ENCODE data around the gene ACSM4. TPM values are rescaled to one million over a fixed set of nuclear protein-coding genes. Genes with fewer than 3 reads are reported as not detected.

ACSM4 gene
- total and polyA plus RNA-seq, 4 experiments from 2014 or later: not detected

- ChIA-PET POLR2A (ENCODE audit: partially characterized antibody) (no interaction called here), CTCF (ENCODE audit: partially characterized antibody) (no interaction called here)
- intact Hi-C loops (cut with micrococcal nuclease): no loop called here
- Mint-ChIP-seq H3K9me3 (peaks cover 0 to 3% (median 0%) of the 10 kb centered on the region in 8 donors), H3K27ac (peak overlapping the region in 1 of 7 donors; percentile 2), H3K4me3 (no peak overlapping the region), H3K27me3 (peaks cover 0 to 5% of the 10 kb centered on the region in 2 donors), H3K4me1 (peaks cover 22 to 53% (median 36%) of the 10 kb centered on the region in 4 donors), H3K36me3 (peaks cover 0 to 2% of the 10 kb centered on the region in 2 donors)
- DNase-seq: no peak
- Histone ChIP-seq H3K9me3 (ENCODE audit: control insufficient read depth in 1 of 2, low read length in 2 of 2) (no peaks in the 10 kb centered on the region), H3K4me3 (ENCODE audit: low read length in 2 of 2) (no peak overlapping the region), H3K27me3 (ENCODE audit: insufficient read depth, low read length) (no peaks in the 10 kb centered on the region), H3K27ac (ENCODE audit: low read depth, low read length) (no peak overlapping the region), H3K36me3 (ENCODE audit: insufficient read depth, low read length) (no peaks in the 10 kb centered on the region), H3K4me1 (ENCODE audit: insufficient read depth, low read length) (peaks cover 26% of the 10 kb centered on the region)
Measured at GRCh38 chr12:7351177-7351576, 47.3 kb downstream of the ACSM4 start.

- H3K4me3 ChIP-seq (ENCODE audit: low read length in 2 of 2): no peak overlapping the region
- ChIA-PET POLR2A (ENCODE audit: partially characterized antibody) (interaction anchor here (1.4 kb wide), 1 partner anchor 87 kb away, joined by 3 read pairs; no protein-coding TSS in a partner anchor), CTCF (ENCODE audit: partially characterized antibody) (no interaction called here)
- peaks cover 18% of the 10 kb centered on the region for H3K4me1 ChIP-seq (ENCODE audit: insufficient read depth, low read length)
- intact Hi-C loops (cut with micrococcal nuclease): no loop called here
- H3K27ac ChIP-seq (ENCODE audit: low read depth, low read length): no peak overlapping the region
- Mint-ChIP-seq H3K27me3 (peaks cover 0 to 7% of the 10 kb centered on the region in 2 donors), H3K36me3 (no peaks in the 10 kb centered on the region), H3K4me1 (peaks cover 12 to 42% (median 26%) of the 10 kb centered on the region in 4 donors), H3K27ac (no peak overlapping the region), H3K4me3 (no peak overlapping the region), H3K9me3 (no peaks in the 10 kb centered on the region)
- DNase-seq: no peak
- no peaks in the 10 kb centered on the region for H3K9me3 ChIP-seq (ENCODE audit: control insufficient read depth in 1 of 2, low read length in 2 of 2)
- H3K36me3 ChIP-seq (ENCODE audit: insufficient read depth, low read length): no peaks in the 10 kb centered on the region
- H3K27me3 ChIP-seq (ENCODE audit: insufficient read depth, low read length): no peaks in the 10 kb centered on the region
Measured at GRCh38 chr12:7352661-7353060, 48.8 kb downstream of the ACSM4 start.

GRCh38 chr12:7354529-7354928 is 50.7 kb downstream of the ACSM4 start:
- Mint-ChIP-seq H3K27ac (no peak overlapping the region), H3K4me3 (no peak overlapping the region), H3K27me3 (peaks cover 0 to 7% of the 10 kb centered on the region in 2 donors), H3K36me3 (no peaks in the 10 kb centered on the region), H3K9me3 (no peaks in the 10 kb centered on the region), H3K4me1 (peaks cover 8 to 30% (median 20%) of the 10 kb centered on the region in 4 donors)
- no peaks in the 10 kb centered on the region for H3K36me3 ChIP-seq (ENCODE audit: insufficient read depth, low read length)
- no peak overlapping the region for H3K4me3 ChIP-seq (ENCODE audit: low read length in 2 of 2)
- intact Hi-C loops (cut with micrococcal nuclease): no loop called here
- CTCF ChIA-PET (ENCODE audit: partially characterized antibody): no interaction called here
- no peaks in the 10 kb centered on the region for H3K27me3 ChIP-seq (ENCODE audit: insufficient read depth, low read length)
- POLR2A ChIA-PET (ENCODE audit: partially characterized antibody): no interaction called here
- H3K27ac ChIP-seq (ENCODE audit: low read depth, low read length): no peak overlapping the region
- no peak for DNase-seq
- no peaks in the 10 kb centered on the region for H3K9me3 ChIP-seq (ENCODE audit: control insufficient read depth in 1 of 2, low read length in 2 of 2)
- H3K4me1 ChIP-seq (ENCODE audit: insufficient read depth, low read length): peaks cover 17% of the 10 kb centered on the region

- no peak for DNase-seq
- Histone ChIP-seq H3K36me3 (ENCODE audit: insufficient read depth, low read length) (no peaks in the 10 kb centered on the region), H3K4me1 (ENCODE audit: insufficient read depth, low read length) (no peaks in the 10 kb centered on the region), H3K27me3 (ENCODE audit: insufficient read depth, low read length) (no peaks in the 10 kb centered on the region), H3K27ac (ENCODE audit: low read depth, low read length) (no peak overlapping the region), H3K4me3 (ENCODE audit: low read length in 2 of 2) (no peak overlapping the region), H3K9me3 (ENCODE audit: control insufficient read depth in 1 of 2, low read length in 2 of 2) (no peaks in the 10 kb centered on the region)
- CTCF ChIA-PET (ENCODE audit: partially characterized antibody): no interaction called here
- H3K27me3 Mint-ChIP-seq: peaks cover 2 to 5% of the 10 kb centered on the region in 2 donors
- intact Hi-C loops (cut with micrococcal nuclease): no loop called here
- H3K36me3 Mint-ChIP-seq: no peaks in the 10 kb centered on the region
- H3K27ac Mint-ChIP-seq: peak overlapping the region in 1 of 7 donors; percentile 11
- no peaks in the 10 kb centered on the region for H3K9me3 Mint-ChIP-seq
- H3K4me3 Mint-ChIP-seq: no peak overlapping the region
- POLR2A ChIA-PET (ENCODE audit: partially characterized antibody): no interaction called here
- no peaks in the 10 kb centered on the region for H3K4me1 Mint-ChIP-seq
Measured at GRCh38 chr12:7361265-7361664, 57.4 kb downstream of the ACSM4 start.

GRCh38 chr12:7362734-7363133 is 58.9 kb downstream of the ACSM4 start:
- POLR2A ChIA-PET (ENCODE audit: partially characterized antibody): no interaction called here
- H3K36me3 Mint-ChIP-seq: no peaks in the 10 kb centered on the region

GRCh38 chr12:7369274-7369729 is 65.4 kb downstream of the ACSM4 start:
- Histone ChIP-seq H3K4me3 (ENCODE audit: low read length in 2 of 2) (no peak overlapping the region), H3K27ac (ENCODE audit: low read depth, low read length) (no peak overlapping the region), H3K36me3 (ENCODE audit: insufficient read depth, low read length) (no peaks in the 10 kb centered on the region), H3K9me3 (ENCODE audit: control insufficient read depth in 1 of 2, low read length in 2 of 2) (no peaks in the 10 kb centered on the region), H3K27me3 (ENCODE audit: insufficient read depth, low read length) (no peaks in the 10 kb centered on the region), H3K4me1 (ENCODE audit: insufficient read depth, low read length) (no peaks in the 10 kb centered on the region)
- DNase-seq: no peak
- Mint-ChIP-seq H3K9me3 (peaks cover 0 to 6% (median 1%) of the 10 kb centered on the region in 8 donors), H3K4me3 (no peak overlapping the region), H3K36me3 (no peaks in the 10 kb centered on the region), H3K27me3 (peaks cover 0 to 2% of the 10 kb centered on the region in 2 donors), H3K4me1 (no peaks in the 10 kb centered on the region), H3K27ac (peak overlapping the region in 1 of 7 donors; percentile 14)
- CTCF ChIA-PET (ENCODE audit: partially characterized antibody): no interaction called here
- intact Hi-C loops (cut with micrococcal nuclease): no loop called here
- POLR2A ChIA-PET (ENCODE audit: partially characterized antibody): no interaction called here

More at GRCh38 chr12:7362734-7363133, 58.9 kb downstream of the ACSM4 start:
- Histone ChIP-seq H3K9me3 (ENCODE audit: control insufficient read depth in 1 of 2, low read length in 2 of 2) (no peaks in the 10 kb centered on the region), H3K36me3 (ENCODE audit: insufficient read depth, low read length) (no peaks in the 10 kb centered on the region), H3K4me1 (ENCODE audit: insufficient read depth, low read length) (no peaks in the 10 kb centered on the region), H3K27me3 (ENCODE audit: insufficient read depth, low read length) (no peaks in the 10 kb centered on the region), H3K27ac (ENCODE audit: low read depth, low read length) (no peak overlapping the region), H3K4me3 (ENCODE audit: low read length in 2 of 2) (no peak overlapping the region)
- H3K4me3 Mint-ChIP-seq: no peak overlapping the region
- DNase-seq: no peak
- no peaks in the 10 kb centered on the region for H3K4me1 Mint-ChIP-seq
- CTCF ChIA-PET (ENCODE audit: partially characterized antibody): no interaction called here
- H3K27ac Mint-ChIP-seq: no peak overlapping the region
- H3K9me3 Mint-ChIP-seq: no peaks in the 10 kb centered on the region
- intact Hi-C loops (cut with micrococcal nuclease): no loop called here
- H3K27me3 Mint-ChIP-seq: peaks cover 2 to 3% of the 10 kb centered on the region in 2 donors

- Mint-ChIP-seq H3K36me3 (no peaks in the 10 kb centered on the region), H3K27me3 (peaks cover 0 to 6% of the 10 kb centered on the region in 2 donors), H3K9me3 (peaks cover 0 to 6% (median 1%) of the 10 kb centered on the region in 8 donors), H3K4me3 (no peak overlapping the region), H3K27ac (no peak overlapping the region), H3K4me1 (peaks cover 0 to 2% (median 0%) of the 10 kb centered on the region in 4 donors)
- H3K9me3 ChIP-seq (ENCODE audit: control insufficient read depth in 1 of 2, low read length in 2 of 2): no peaks in the 10 kb centered on the region
- no peak overlapping the region for H3K27ac ChIP-seq (ENCODE audit: low read depth, low read length)
- POLR2A ChIA-PET (ENCODE audit: partially characterized antibody): no interaction called here
- DNase-seq: no peak
- CTCF ChIA-PET (ENCODE audit: partially characterized antibody): interaction anchor here (0.6 kb wide), 1 partner anchor 91 kb away, joined by 3 read pairs; no protein-coding TSS in a partner anchor
- no peak overlapping the region for H3K4me3 ChIP-seq (ENCODE audit: low read length in 2 of 2)
- intact Hi-C loops (cut with micrococcal nuclease): no loop called here
- H3K4me1 ChIP-seq (ENCODE audit: insufficient read depth, low read length): no peaks in the 10 kb centered on the region
- H3K27me3 ChIP-seq (ENCODE audit: insufficient read depth, low read length): no peaks in the 10 kb centered on the region
- H3K36me3 ChIP-seq (ENCODE audit: insufficient read depth, low read length): no peaks in the 10 kb centered on the region
Measured at GRCh38 chr12:7373226-7373625, 69.4 kb downstream of the ACSM4 start.

All from CD4-positive, alpha-beta memory T cell (primary cell).